ENCODE results near the gene TET1. TPM values are rescaled to one million over a fixed set of nuclear protein-coding genes. Genes with fewer than 3 reads are reported as not detected.

Gene TET1
- total and polyA plus RNA-seq, 4 donors, result 0.06 to 2.1 (median 0.75) TPM

GRCh38 chr10:68599771-68600040 is 39.6 kb downstream of the TET1 start (continued):
- no peak for TF ChIP-seq CTCF (IDR thresholded peaks at IDR 0.05; ENCODE audit: low read depth, low read length, missing input control)
- TF ChIP-seq ZBTB33 (IDR thresholded peaks at IDR 0.05), result no peak
- TF ChIP-seq YY1 (IDR thresholded peaks at IDR 0.05), result no peak
- TF ChIP-seq GABPA (IDR thresholded peaks at IDR 0.05 in 1 of 2, conservative IDR thresholded peaks at IDR 0.05 in 1 of 2), result no peak
- no peak for TF ChIP-seq SP1 (IDR thresholded peaks at IDR 0.05)

GRCh38 chr10:68600041-68600778 is 40.1 kb downstream of the TET1 start:
- DNase-seq (ENCODE audit: low spot score), result peak; percentile 58
- no peaks in the 10 kb centered on the region for H3K36me3 ChIP-seq (ENCODE audit: control insufficient read depth in 4 of 4, insufficient read depth in 3 of 4, low read depth in 1 of 4, low read length in 3 of 4)
- H3K4me3 ChIP-seq (ENCODE audit: low read depth in 1 of 3, low read length in 3 of 3), result peak overlapping the region; percentile 48 to 89 (median 66)
- H3K27me3 ChIP-seq (ENCODE audit: control insufficient read depth in 4 of 4, insufficient read depth in 4 of 4, low read length in 3 of 4), result no peaks in the 10 kb centered on the region
- 3% methylated on average over 17 of the region's 17 CpGs for WGBS
- H3K4me1 ChIP-seq (ENCODE audit: control insufficient read depth in 4 of 4, insufficient read depth in 4 of 4, low read length in 3 of 4), result peaks cover 2 to 17% (median 8%) of the 10 kb centered on the region in 4 donors
- no peaks in the 10 kb centered on the region for H3K9me3 ChIP-seq (ENCODE audit: control insufficient read depth in 4 of 4, low read length in 3 of 4)
- H3K27ac ChIP-seq (ENCODE audit: low read depth in 1 of 2, low read length in 2 of 2), result no peak overlapping the region
- TF ChIP-seq SP1 (IDR thresholded peaks at IDR 0.05) (peak; percentile 36), NR2F2 (IDR thresholded peaks at IDR 0.05) (no peak), HNF4G (IDR thresholded peaks at IDR 0.05) (no peak), ZBTB33 (IDR thresholded peaks at IDR 0.05) (no peak), FOXA2 (IDR thresholded peaks at IDR 0.05) (no peak), YY1 (IDR thresholded peaks at IDR 0.05) (peak; percentile 96), REST (IDR thresholded peaks at IDR 0.05) (peak; percentile 13), CTCF (IDR thresholded peaks at IDR 0.05; ENCODE audit: low read depth, low read length, missing input control) (no peak), TAF1 (conservative IDR thresholded peaks at IDR 0.05) (peak; percentile 47), FOXA1 (IDR thresholded peaks at IDR 0.05) (no peak), HNF4A (conservative IDR thresholded peaks at IDR 0.05) (peak; percentile 17 to 20), EGR1 (IDR thresholded peaks at IDR 0.05; ENCODE audit: low read depth in 2 of 2) (no peak), RXRA (IDR thresholded peaks at IDR 0.05) (peak; percentile 23 to 52), JUND (IDR thresholded peaks at IDR 0.05) (no peak), RAD21 (IDR thresholded peaks at IDR 0.05) (peak; percentile 9 to 58)
- H3K9ac ChIP-seq (ENCODE audit: low read depth in 1 of 2, low read length in 2 of 2), result peak overlapping the region; percentile 58 to 61
